ENCODE measurements around the gene KDM4C.

The KDM4C gene

DNA sequence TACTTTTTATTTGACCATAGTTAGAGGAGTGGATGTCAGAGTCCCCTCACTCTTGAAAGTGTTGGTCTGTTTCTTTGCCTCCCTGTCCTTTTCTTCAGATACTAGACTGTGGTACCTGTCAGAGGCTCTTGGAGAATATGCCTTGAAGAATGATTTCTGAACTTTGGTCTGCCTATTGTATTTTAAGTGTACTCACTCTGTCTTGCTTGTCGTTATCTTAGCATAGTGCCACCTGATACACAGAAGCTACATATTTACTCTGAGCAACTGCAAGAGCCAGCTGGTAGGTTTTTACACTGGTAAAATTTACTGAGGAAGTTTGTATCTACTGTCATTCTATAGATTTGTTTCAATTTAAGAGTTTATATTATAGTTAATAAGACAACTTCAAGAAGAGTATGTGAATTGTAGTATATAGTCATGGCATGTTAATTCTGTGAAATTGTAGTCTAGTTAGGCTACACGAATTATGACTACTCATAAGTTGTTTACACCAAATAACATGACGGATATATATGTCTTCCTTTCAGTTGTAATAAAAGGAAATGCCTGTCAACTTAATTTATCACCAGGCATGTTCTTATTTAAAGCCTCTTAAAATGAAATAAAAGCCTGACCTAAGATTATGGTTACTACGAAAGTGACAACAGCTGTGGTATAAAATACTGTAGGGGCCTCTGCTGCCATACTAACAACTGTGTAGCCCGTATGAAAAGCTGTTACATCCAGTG, 201.7 kb downstream of the KDM4C start:
- Histone ChIP-seq H3K9ac (ENCODE audit: low read length) (no peak overlapping the region), H3K4me3 (ENCODE audit: low read length) (no peak overlapping the region), H3K27me3 (ENCODE audit: control insufficient read depth, insufficient read depth, low read length) (no peaks in the 10 kb centered on the region), H3K27ac (ENCODE audit: low read depth, low read length) (no peak overlapping the region), H3K36me3 (ENCODE audit: control insufficient read depth, insufficient read depth, low read length) (no peaks in the 10 kb centered on the region), H3K4me1 (ENCODE audit: control insufficient read depth, insufficient read depth, low read length) (no peaks in the 10 kb centered on the region)

DNA sequence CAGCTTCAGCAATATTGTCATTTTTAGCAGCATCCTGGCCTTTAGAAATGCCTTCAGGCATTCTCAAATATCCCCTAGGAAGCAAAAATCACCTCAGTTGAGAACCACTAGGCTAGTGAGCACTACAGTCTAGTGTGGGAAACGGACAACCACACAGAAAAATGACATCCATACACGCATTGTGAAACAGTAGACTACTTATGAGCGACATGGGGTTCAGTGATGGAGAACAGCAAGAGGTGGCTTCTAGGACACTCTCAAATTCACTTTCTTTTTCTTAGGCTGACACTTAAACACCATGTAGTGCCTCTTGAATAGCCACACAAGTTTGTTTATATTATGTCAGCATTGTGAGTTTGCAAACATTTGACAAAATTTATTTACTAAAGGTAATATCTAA, 203.0 kb downstream of the KDM4C start:
- H3K4me3 ChIP-seq (ENCODE audit: low read length), result no peak overlapping the region
- no peaks in the 10 kb centered on the region for H3K36me3 ChIP-seq (ENCODE audit: control insufficient read depth, insufficient read depth, low read length)
- no peaks in the 10 kb centered on the region for H3K27me3 ChIP-seq (ENCODE audit: control insufficient read depth, insufficient read depth, low read length)
- no peak overlapping the region for H3K27ac ChIP-seq (ENCODE audit: low read depth, low read length)
- no peak overlapping the region for H3K9ac ChIP-seq (ENCODE audit: low read length)
- H3K4me1 ChIP-seq (ENCODE audit: control insufficient read depth, insufficient read depth, low read length), result no peaks in the 10 kb centered on the region

DNA sequence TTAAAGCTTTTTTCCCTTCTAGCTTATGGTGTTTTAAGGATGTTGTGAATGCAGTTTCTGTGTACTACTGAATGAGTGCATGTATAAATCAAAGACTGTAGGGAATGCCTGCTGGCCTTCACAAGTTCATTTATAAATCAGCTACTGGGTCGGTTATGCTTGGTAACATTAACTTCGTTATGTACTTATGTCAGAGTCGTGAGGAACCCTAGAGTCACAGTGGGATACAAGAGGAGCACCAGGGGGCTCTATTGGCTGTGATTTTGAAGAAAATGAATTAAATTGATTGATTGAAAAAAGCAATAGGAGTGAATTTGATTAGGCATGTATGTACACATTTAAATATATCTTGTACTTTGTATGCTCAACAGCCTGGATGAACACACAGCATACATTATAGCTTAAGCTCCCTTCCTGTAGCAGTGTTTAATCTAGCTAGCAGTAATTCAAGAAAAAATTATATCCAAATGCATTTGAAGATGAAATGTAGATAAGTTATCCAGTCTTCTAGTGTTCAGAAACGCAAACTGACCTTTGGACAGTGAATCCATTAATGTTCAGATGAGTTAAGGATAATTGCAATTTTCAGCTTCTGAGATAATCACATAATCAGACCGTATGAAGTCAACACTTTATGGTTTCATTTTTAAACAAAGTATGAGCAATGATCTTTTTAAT, 204.2 kb downstream of the KDM4C start:
- Histone ChIP-seq H3K4me3 (ENCODE audit: low read length) (no peak overlapping the region), H3K4me1 (ENCODE audit: control insufficient read depth, insufficient read depth, low read length) (no peaks in the 10 kb centered on the region), H3K27me3 (ENCODE audit: control insufficient read depth, insufficient read depth, low read length) (no peaks in the 10 kb centered on the region), H3K27ac (ENCODE audit: low read depth, low read length) (no peak overlapping the region), H3K9ac (ENCODE audit: low read length) (no peak overlapping the region), H3K36me3 (ENCODE audit: control insufficient read depth, insufficient read depth, low read length) (no peaks in the 10 kb centered on the region)

DNA sequence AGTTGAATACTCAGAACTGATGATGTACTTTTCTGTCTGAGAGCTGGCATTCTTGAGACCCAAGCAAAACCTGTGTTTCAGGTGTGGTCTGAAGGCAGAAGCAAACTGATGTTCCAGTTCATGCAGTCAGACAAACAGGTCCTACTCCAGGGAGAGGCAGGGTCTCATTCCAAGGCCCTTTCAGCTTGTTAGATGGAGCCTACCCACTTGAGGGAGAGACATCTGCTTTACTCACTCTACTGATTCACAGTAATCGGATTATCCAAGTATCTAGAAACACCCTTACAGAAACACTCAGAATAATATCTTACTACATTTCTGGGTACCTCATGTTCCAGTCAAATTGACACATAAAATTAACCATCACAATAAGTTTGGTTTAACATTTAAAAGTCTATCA, 207.8 kb downstream of the KDM4C start:
- no peak overlapping the region for H3K4me3 ChIP-seq (ENCODE audit: low read length)
- H3K36me3 ChIP-seq (ENCODE audit: control insufficient read depth, insufficient read depth, low read length), result no peaks in the 10 kb centered on the region
- no peaks in the 10 kb centered on the region for H3K27me3 ChIP-seq (ENCODE audit: control insufficient read depth, insufficient read depth, low read length)
- no peak overlapping the region for H3K9ac ChIP-seq (ENCODE audit: low read length)
- no peaks in the 10 kb centered on the region for H3K4me1 ChIP-seq (ENCODE audit: control insufficient read depth, insufficient read depth, low read length)
- no peak overlapping the region for H3K27ac ChIP-seq (ENCODE audit: low read depth, low read length)

DNA sequence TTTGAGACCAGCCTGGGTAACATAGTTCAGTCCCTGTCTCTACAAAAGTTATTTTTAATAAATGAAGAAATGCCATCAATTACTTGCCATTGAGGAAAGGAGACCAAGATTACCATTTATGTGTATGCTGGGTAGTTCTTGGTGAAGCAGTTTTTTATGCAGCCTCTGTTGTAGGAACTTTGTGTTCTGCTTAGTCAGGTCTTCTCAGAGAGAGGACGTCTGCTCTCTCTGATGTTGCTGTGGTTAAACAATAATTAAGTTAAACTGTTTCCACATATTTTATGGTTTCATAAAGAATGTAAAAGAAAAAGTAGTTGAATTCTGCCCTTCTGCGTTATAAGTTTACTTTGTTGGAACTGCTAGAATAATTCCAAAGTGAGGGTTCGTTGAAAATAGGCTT, 210.5 kb downstream of the KDM4C start:
- Histone ChIP-seq H3K4me1 (ENCODE audit: control insufficient read depth, insufficient read depth, low read length) (no peaks in the 10 kb centered on the region), H3K27me3 (ENCODE audit: control insufficient read depth, insufficient read depth, low read length) (no peaks in the 10 kb centered on the region), H3K36me3 (ENCODE audit: control insufficient read depth, insufficient read depth, low read length) (no peaks in the 10 kb centered on the region), H3K27ac (ENCODE audit: low read depth, low read length) (no peak overlapping the region), H3K4me3 (ENCODE audit: low read length) (no peak overlapping the region), H3K9ac (ENCODE audit: low read length) (no peak overlapping the region)

DNA sequence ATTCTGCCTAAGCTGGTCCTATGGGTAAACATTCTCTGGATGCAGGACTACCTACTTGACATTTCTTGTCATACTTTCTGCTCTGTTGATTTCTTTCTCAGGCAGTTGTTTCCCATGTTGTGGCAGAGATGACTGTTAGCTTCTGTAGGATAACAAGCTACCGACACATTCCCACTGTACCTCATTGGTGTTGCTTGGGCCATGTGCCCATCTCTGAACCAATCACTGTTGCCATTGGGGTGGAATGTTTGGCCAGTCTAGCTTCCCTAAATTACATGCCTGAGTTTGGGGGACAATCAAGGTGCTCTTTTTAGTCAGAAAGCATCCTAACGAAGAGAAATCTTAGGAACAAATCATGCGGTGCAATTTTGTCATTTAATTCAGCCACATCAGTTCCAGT, 212.0 kb downstream of the KDM4C start:
- no peaks in the 10 kb centered on the region for H3K27me3 ChIP-seq (ENCODE audit: control insufficient read depth, insufficient read depth, low read length)
- H3K9ac ChIP-seq (ENCODE audit: low read length), result no peak overlapping the region
- H3K36me3 ChIP-seq (ENCODE audit: control insufficient read depth, insufficient read depth, low read length), result no peaks in the 10 kb centered on the region
- H3K27ac ChIP-seq (ENCODE audit: low read depth, low read length), result no peak overlapping the region
- H3K4me1 ChIP-seq (ENCODE audit: control insufficient read depth, insufficient read depth, low read length), result no peaks in the 10 kb centered on the region
- no peak overlapping the region for H3K4me3 ChIP-seq (ENCODE audit: low read length)

DNA sequence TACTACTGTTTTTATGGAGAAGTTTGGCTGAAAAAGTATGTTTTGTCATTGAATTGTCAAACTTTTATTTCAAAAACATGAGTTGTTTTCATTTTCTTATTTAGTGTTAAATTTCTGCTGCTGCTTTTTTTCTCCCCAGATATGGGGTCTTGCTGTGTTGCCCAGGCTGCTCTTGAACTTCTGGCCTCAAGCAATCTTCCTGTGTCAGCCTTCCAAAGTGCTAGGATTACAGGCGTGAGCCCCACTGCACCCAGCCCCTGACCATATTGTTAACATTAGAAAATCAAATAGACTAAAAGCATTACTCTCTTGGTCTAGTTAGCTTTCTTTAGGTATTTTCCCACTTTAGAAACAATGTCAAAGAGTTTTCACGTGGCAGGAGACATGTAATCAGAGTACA, 215.3 kb downstream of the KDM4C start:
- Histone ChIP-seq H3K9ac (ENCODE audit: low read length) (no peak overlapping the region), H3K27me3 (ENCODE audit: control insufficient read depth, insufficient read depth, low read length) (no peaks in the 10 kb centered on the region), H3K4me3 (ENCODE audit: low read length) (no peak overlapping the region), H3K36me3 (ENCODE audit: control insufficient read depth, insufficient read depth, low read length) (no peaks in the 10 kb centered on the region), H3K4me1 (ENCODE audit: control insufficient read depth, insufficient read depth, low read length) (no peaks in the 10 kb centered on the region), H3K27ac (ENCODE audit: low read depth, low read length) (no peak overlapping the region)

DNA sequence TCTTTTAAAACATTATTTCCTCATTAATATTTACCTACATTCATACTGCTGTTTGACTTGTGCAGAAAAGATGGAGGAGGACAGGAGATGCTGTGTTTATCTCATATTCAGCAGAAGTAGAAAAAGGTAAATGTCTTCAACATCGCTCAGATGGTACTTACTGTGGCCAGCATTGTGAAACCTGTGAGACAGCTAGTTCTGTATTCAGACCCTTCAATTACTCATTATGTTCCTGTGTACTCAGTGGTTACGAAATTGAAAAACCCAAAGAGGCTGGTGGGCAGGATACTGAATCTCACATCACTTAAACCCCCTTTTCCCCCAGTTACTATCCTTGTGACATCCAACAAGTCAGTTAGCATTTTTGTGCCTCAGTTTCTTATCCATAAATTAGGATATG, 216.0 kb downstream of the KDM4C start:
- Histone ChIP-seq H3K27me3 (ENCODE audit: control insufficient read depth, insufficient read depth, low read length) (no peaks in the 10 kb centered on the region), H3K27ac (ENCODE audit: low read depth, low read length) (no peak overlapping the region), H3K36me3 (ENCODE audit: control insufficient read depth, insufficient read depth, low read length) (no peaks in the 10 kb centered on the region), H3K9ac (ENCODE audit: low read length) (no peak overlapping the region), H3K4me3 (ENCODE audit: low read length) (no peak overlapping the region), H3K4me1 (ENCODE audit: control insufficient read depth, insufficient read depth, low read length) (no peaks in the 10 kb centered on the region)

DNA sequence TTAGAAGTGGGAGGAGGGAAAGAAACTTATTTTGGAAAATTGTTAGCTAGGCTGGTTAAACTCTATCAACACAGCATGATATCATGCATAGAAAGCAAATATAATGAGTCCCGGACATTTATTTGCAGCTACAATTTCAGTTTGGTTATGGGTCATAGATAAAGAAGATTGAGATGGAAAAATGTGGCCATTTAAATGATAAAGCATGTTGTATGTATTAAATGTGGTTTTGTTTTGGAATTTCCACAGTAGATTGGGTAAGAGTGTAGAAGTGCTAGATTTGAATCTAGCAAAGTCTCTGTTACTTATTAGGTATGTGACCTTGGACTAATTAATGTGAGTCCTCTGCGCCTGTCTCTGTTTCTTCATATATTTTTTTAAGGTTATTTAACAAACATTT, 217.4 kb downstream of the KDM4C start:
- no peaks in the 10 kb centered on the region for H3K36me3 ChIP-seq (ENCODE audit: control insufficient read depth, insufficient read depth, low read length)
- no peak overlapping the region for H3K27ac ChIP-seq (ENCODE audit: low read depth, low read length)
- H3K4me3 ChIP-seq (ENCODE audit: low read length), result no peak overlapping the region
- no peaks in the 10 kb centered on the region for H3K27me3 ChIP-seq (ENCODE audit: control insufficient read depth, insufficient read depth, low read length)
- no peaks in the 10 kb centered on the region for H3K4me1 ChIP-seq (ENCODE audit: control insufficient read depth, insufficient read depth, low read length)
- H3K9ac ChIP-seq (ENCODE audit: low read length), result no peak overlapping the region

DNA sequence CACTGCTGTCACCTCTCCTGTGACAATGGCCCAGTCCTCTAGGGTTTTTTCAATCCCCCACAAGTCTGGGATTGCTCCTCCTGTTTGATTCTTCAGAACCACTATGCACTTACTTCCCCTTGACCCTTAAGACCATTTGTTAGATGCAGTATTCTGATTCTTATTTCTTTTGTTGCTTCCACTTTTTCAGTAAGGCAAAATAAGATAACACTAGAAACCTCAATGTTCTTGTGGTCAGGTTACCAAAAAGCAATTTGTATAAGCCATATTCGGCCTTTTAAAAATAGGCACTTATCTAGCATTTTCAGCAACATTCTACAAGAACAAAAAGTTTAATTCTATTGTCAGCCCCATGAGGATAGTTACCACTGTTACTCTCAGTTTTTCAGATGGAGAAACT, 220.0 kb downstream of the KDM4C start:
- Histone ChIP-seq H3K9ac (ENCODE audit: low read length) (no peak overlapping the region), H3K4me3 (ENCODE audit: low read length) (no peak overlapping the region), H3K4me1 (ENCODE audit: control insufficient read depth, insufficient read depth, low read length) (no peaks in the 10 kb centered on the region), H3K27ac (ENCODE audit: low read depth, low read length) (no peak overlapping the region), H3K27me3 (ENCODE audit: control insufficient read depth, insufficient read depth, low read length) (no peaks in the 10 kb centered on the region), H3K36me3 (ENCODE audit: control insufficient read depth, insufficient read depth, low read length) (no peaks in the 10 kb centered on the region)

DNA sequence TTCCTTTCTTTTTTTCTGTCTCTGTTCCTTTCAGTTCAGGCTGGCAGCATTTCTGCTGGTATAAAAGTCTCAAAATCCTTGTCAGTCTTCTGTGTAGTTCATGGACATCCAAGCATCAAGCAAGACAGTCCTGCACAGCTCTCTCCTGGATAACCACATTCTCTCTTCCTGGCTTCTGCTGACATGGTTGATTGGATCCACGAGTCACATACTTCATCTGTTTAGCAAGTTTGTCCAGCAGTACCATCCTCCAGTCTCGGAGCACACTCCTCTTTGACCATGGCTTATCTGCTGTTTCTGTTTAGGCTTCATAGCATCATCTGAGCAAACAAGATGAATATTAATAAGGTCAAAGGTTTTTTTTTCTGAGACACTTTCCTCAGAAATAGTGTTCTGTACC, 220.8 kb downstream of the KDM4C start:
- Histone ChIP-seq H3K27ac (ENCODE audit: low read depth, low read length) (no peak overlapping the region), H3K9ac (ENCODE audit: low read length) (no peak overlapping the region), H3K27me3 (ENCODE audit: control insufficient read depth, insufficient read depth, low read length) (no peaks in the 10 kb centered on the region), H3K4me3 (ENCODE audit: low read length) (no peak overlapping the region), H3K4me1 (ENCODE audit: control insufficient read depth, insufficient read depth, low read length) (no peaks in the 10 kb centered on the region), H3K36me3 (ENCODE audit: control insufficient read depth, insufficient read depth, low read length) (no peaks in the 10 kb centered on the region)

DNA sequence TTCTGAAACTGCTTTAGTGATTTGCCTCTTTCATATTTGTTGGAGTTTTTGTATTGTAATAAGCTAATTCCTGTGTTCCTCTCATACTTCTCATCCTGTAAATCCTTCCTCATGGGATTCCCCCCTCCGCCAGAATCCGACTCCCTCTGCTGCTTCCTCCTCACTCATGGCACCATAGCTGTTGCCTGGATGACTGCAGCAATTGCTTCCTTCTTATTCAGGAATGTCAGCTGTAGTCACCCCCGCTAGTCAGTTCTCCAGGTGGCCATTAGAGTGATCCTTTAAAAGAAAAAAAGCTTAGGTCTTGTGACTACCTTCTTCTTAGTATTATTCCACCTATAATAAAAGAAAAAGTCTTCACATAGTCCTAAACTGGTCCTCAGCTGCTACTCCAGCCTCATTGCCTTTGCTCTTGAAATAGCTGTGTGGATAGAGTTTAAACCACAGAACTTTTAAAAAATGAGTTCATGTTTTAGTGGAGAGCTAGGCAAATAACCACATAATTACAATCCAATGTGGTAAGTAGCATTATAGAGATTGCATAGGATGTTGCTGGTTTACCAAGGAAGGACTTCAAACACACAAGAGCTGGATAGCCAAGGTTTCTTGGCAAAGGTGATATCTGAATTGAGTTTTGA, 227.3 kb downstream of the KDM4C start:
- H3K4me3 ChIP-seq (ENCODE audit: low read length), result no peak overlapping the region
- no peaks in the 10 kb centered on the region for H3K4me1 ChIP-seq (ENCODE audit: control insufficient read depth, insufficient read depth, low read length)
- no peak overlapping the region for H3K27ac ChIP-seq (ENCODE audit: low read depth, low read length)
- no peak overlapping the region for H3K9ac ChIP-seq (ENCODE audit: low read length)
- H3K36me3 ChIP-seq (ENCODE audit: control insufficient read depth, insufficient read depth, low read length), result peaks cover 11% of the 10 kb centered on the region
- H3K27me3 ChIP-seq (ENCODE audit: control insufficient read depth, insufficient read depth, low read length), result no peaks in the 10 kb centered on the region

Data from rectal smooth muscle tissue (tissue), 1 donor.